Ishikawa (cell line): ENCODE results near the gene AURKB.

ENCODE experiments used
- EP300 ChIP-seq: IDR thresholded peaks from 2 replicates; pipeline ENCODE4 v1.6.1; 2012; ENCODE audit warnings: borderline replicate concordance
- RAD21 ChIP-seq: IDR thresholded peaks from 2 replicates; pipeline ENCODE4 v1.6.1; 2012; ENCODE audit warnings: low read depth
- REST ChIP-seq: IDR thresholded peaks from 2 replicates; pipeline ENCODE4 v1.6.1; 2012; ENCODE audit warnings: low read depth, mild to moderate bottlenecking
- YY1 ChIP-seq: IDR thresholded peaks from 2 replicates; pipeline ENCODE4 v1.6.1; 2012; ENCODE audit warnings: low read depth

GRCh38 chr17:8155996-8156245, 54.5 kb downstream of the AURKB start:
- TF ChIP-seq EP300 (no peak), YY1 (no peak), RAD21 (no peak), REST (no peak)
